H1 (cell line): ENCODE results near the gene RENBP. TPM values are rescaled to one million over a fixed set of nuclear protein-coding genes. Genes with fewer than 3 reads are reported as not detected.

ENCODE experiments used
- polyA plus RNA-seq, 7 experiments: library from polyadenylated mRNA; depleted of rRNA in 3 of 7; stranded (reverse) in 5 of 7; unstranded in 2 of 7; fragments of >200 nt in 5 of 7; fragments of 200-250 nt in 2 of 7; gene quantifications; 1 replicate in 5 of 7; 2 replicates in 1 of 7; 4 replicates in 1 of 7; pipeline versions ENCODE4 v1.2.1 to v1.2.3, GENCODE V29; 2011 to 2013; ENCODE audit warnings: missing spikeins in 2 of 7, mixed read lengths in 2 of 7
- total RNA-seq: library from RNA; stranded (reverse); fragmentation: NEBNext Ultra II Directional; extraction: Animal tissue kit (Norgen Biotek cat#: 25700); gene quantifications from 2 replicates; pipeline ENCODE4 v1.2.1, GENCODE V29; 2021
- TF ChIP-seq, protein P1 (sequence below): fragments of 300-600 bp; sonication (generic); IDR thresholded peaks from 2 replicates; pipeline ENCODE4 v1.7.1; 2012; ENCODE audit warnings: low read length, moderate library complexity, mild to moderate bottlenecking, inconsistent platforms; ENCODE audit not compliant: insufficient replicate concordance
- TF ChIP-seq, protein P2 (sequence below), 3 experiments: IDR thresholded peaks; 1 replicate in 2 of 3; 2 replicates in 1 of 3; pipeline versions ENCODE4 v1.5.1 to v1.6.1; 2011; ENCODE audit warnings: low read length in 3 of 3, mild to moderate bottlenecking in 3 of 3, inconsistent platforms in 2 of 3, low read depth in 1 of 3, moderate library complexity in 1 of 3; ENCODE audit not compliant: insufficient read depth in 1 of 3; ENCODE audit errors: control extremely low read depth in 1 of 3

RENBP gene
- total and polyA plus RNA-seq, 2 of the 8 experiments (the other 6 are each of a cell fraction or from before 2014, with no cell fraction given): 12.4 to 21.8 TPM

DNA sequence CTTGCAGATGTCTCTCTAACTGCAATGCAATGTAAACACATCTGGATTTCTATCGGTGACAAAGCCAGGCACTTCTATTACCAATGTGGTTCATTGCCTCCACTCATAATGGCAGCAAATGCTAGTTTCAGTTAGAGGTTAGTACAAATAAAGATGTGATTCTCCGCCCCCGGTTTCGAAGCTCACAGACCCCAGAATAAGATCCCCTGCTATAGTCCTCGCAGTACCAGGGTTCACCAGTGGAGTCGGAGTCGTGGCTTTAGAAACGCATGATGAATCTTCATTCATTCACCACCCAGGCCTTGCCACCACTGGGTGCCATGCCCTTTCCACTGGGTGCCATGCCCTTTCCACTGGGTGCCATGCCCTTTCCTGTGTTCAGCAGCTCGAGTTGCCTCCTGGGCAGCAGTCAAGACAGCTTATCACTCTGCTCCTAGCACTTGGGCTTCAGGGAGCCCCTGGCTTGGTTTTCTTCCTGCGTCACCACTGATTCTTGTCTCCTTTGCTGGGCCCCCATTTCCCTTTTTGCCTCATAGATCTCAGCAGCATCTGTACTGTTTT lies 6.1 kb downstream of the RENBP start (continued):
- TF ChIP-seq, protein P1, sequence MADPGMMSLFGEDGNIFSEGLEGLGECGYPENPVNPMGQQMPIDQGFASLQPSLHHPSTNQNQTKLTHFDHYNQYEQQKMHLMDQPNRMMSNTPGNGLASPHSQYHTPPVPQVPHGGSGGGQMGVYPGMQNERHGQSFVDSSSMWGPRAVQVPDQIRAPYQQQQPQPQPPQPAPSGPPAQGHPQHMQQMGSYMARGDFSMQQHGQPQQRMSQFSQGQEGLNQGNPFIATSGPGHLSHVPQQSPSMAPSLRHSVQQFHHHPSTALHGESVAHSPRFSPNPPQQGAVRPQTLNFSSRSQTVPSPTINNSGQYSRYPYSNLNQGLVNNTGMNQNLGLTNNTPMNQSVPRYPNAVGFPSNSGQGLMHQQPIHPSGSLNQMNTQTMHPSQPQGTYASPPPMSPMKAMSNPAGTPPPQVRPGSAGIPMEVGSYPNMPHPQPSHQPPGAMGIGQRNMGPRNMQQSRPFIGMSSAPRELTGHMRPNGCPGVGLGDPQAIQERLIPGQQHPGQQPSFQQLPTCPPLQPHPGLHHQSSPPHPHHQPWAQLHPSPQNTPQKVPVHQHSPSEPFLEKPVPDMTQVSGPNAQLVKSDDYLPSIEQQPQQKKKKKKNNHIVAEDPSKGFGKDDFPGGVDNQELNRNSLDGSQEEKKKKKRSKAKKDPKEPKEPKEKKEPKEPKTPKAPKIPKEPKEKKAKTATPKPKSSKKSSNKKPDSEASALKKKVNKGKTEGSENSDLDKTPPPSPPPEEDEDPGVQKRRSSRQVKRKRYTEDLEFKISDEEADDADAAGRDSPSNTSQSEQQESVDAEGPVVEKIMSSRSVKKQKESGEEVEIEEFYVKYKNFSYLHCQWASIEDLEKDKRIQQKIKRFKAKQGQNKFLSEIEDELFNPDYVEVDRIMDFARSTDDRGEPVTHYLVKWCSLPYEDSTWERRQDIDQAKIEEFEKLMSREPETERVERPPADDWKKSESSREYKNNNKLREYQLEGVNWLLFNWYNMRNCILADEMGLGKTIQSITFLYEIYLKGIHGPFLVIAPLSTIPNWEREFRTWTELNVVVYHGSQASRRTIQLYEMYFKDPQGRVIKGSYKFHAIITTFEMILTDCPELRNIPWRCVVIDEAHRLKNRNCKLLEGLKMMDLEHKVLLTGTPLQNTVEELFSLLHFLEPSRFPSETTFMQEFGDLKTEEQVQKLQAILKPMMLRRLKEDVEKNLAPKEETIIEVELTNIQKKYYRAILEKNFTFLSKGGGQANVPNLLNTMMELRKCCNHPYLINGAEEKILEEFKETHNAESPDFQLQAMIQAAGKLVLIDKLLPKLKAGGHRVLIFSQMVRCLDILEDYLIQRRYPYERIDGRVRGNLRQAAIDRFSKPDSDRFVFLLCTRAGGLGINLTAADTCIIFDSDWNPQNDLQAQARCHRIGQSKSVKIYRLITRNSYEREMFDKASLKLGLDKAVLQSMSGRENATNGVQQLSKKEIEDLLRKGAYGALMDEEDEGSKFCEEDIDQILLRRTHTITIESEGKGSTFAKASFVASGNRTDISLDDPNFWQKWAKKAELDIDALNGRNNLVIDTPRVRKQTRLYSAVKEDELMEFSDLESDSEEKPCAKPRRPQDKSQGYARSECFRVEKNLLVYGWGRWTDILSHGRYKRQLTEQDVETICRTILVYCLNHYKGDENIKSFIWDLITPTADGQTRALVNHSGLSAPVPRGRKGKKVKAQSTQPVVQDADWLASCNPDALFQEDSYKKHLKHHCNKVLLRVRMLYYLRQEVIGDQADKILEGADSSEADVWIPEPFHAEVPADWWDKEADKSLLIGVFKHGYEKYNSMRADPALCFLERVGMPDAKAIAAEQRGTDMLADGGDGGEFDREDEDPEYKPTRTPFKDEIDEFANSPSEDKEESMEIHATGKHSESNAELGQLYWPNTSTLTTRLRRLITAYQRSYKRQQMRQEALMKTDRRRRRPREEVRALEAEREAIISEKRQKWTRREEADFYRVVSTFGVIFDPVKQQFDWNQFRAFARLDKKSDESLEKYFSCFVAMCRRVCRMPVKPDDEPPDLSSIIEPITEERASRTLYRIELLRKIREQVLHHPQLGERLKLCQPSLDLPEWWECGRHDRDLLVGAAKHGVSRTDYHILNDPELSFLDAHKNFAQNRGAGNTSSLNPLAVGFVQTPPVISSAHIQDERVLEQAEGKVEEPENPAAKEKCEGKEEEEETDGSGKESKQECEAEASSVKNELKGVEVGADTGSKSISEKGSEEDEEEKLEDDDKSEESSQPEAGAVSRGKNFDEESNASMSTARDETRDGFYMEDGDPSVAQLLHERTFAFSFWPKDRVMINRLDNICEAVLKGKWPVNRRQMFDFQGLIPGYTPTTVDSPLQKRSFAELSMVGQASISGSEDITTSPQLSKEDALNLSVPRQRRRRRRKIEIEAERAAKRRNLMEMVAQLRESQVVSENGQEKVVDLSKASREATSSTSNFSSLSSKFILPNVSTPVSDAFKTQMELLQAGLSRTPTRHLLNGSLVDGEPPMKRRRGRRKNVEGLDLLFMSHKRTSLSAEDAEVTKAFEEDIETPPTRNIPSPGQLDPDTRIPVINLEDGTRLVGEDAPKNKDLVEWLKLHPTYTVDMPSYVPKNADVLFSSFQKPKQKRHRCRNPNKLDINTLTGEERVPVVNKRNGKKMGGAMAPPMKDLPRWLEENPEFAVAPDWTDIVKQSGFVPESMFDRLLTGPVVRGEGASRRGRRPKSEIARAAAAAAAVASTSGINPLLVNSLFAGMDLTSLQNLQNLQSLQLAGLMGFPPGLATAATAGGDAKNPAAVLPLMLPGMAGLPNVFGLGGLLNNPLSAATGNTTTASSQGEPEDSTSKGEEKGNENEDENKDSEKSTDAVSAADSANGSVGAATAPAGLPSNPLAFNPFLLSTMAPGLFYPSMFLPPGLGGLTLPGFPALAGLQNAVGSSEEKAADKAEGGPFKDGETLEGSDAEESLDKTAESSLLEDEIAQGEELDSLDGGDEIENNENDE: no peak
- TF ChIP-seq, protein P2, sequence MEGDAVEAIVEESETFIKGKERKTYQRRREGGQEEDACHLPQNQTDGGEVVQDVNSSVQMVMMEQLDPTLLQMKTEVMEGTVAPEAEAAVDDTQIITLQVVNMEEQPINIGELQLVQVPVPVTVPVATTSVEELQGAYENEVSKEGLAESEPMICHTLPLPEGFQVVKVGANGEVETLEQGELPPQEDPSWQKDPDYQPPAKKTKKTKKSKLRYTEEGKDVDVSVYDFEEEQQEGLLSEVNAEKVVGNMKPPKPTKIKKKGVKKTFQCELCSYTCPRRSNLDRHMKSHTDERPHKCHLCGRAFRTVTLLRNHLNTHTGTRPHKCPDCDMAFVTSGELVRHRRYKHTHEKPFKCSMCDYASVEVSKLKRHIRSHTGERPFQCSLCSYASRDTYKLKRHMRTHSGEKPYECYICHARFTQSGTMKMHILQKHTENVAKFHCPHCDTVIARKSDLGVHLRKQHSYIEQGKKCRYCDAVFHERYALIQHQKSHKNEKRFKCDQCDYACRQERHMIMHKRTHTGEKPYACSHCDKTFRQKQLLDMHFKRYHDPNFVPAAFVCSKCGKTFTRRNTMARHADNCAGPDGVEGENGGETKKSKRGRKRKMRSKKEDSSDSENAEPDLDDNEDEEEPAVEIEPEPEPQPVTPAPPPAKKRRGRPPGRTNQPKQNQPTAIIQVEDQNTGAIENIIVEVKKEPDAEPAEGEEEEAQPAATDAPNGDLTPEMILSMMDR (IDR thresholded peaks at IDR 0.05; ENCODE audit: control extremely low read depth in 1 of 3, insufficient read depth in 1 of 3, low read depth in 1 of 3, low read length in 3 of 3): peak in 1 of 3 experiments; percentile 1; a peak in 1 of 4 replicates
- TF ChIP-seq, all 59 proteins: peak for 1
